ENCODE measurements around the gene CACNA1B. TPM values are rescaled to one million over a fixed set of nuclear protein-coding genes. Genes with fewer than 3 reads are reported as not detected.

The CACNA1B gene
- total RNA-seq, 8 experiments from 2014 or later = 0.04 to 12.8 (median 9.7) TPM

- no peak overlapping the region for H3K4me3 ChIP-seq
- in situ Hi-C loops (cut with MboI; ENCODE audit: low pct_unique_long_range_greater_than_20kb in 2 of 9, low sequenced_read_pairs in 9 of 9, unreplicated experiment in 9 of 9) = no loop called here
- 40 to 80% (median 59%) methylated on average over 1 to 8 of the region's 14 CpGs; no CpG with 5 or more reads in 5 of the 10 experiments for WGBS, 10 experiments
- H3K27ac ChIP-seq = no peak overlapping the region
- ATAC-seq (replicated peaks in 6 of 8) = no peak
- H3K4me1 ChIP-seq (replicated peaks in 1 of 2) = peaks cover 8 to 9% of the 10 kb centered on the region in 2 donors
Measured at GRCh38 chr9:137875354-137875753, 2.2 kb upstream of the CACNA1B start.

- Histone ChIP-seq H3K4me1 (replicated peaks in 1 of 2) (peaks cover 8 to 9% of the 10 kb centered on the region in 2 donors), H3K4me3 (no peak overlapping the region), H3K27ac (no peak overlapping the region)
- in situ Hi-C loops (cut with MboI; ENCODE audit: low pct_unique_long_range_greater_than_20kb in 2 of 9, low sequenced_read_pairs in 9 of 9, unreplicated experiment in 9 of 9) = no loop called here
- WGBS, 10 experiments = 15 to 90% (median 84%) methylated on average over 2 to 7 of the region's 10 CpGs; no CpG with 5 or more reads in 6 of the 10 experiments
- no peak for ATAC-seq (replicated peaks in 6 of 8)
Measured at GRCh38 chr9:137875846-137876245, 1.7 kb upstream of the CACNA1B start.

- ATAC-seq (replicated peaks in 6 of 8) = no peak
- H3K4me3 ChIP-seq = no peak overlapping the region
- in situ Hi-C loops (cut with MboI; ENCODE audit: low pct_unique_long_range_greater_than_20kb in 2 of 9, low sequenced_read_pairs in 9 of 9, unreplicated experiment in 9 of 9) = no loop called here
- H3K27ac ChIP-seq = no peak overlapping the region
- peaks cover 8 to 9% of the 10 kb centered on the region in 2 donors for H3K4me1 ChIP-seq (replicated peaks in 1 of 2)
- 47 to 85% (median 76%) methylated on average over 2 to 5 of the region's 8 CpGs; no CpG with 5 or more reads in 5 of the 10 experiments for WGBS, 10 experiments
Measured at GRCh38 chr9:137876269-137876668, 1.3 kb upstream of the CACNA1B start.

- WGBS, 10 experiments = 60 to 100% (median 81%) methylated on average over 1 to 15 of the region's 47 CpGs; no CpG with 5 or more reads in 4 of the 10 experiments
- Histone ChIP-seq H3K4me3 (peak overlapping the region; percentile 52 to 93 (median 67)), H3K4me1 (replicated peaks in 1 of 2) (peaks cover 8 to 9% of the 10 kb centered on the region in 2 donors), H3K27ac (peak overlapping the region in 1 of 2 donors; percentile 64)
- no peak for ATAC-seq (replicated peaks in 6 of 8)
- in situ Hi-C loops (cut with MboI; ENCODE audit: low pct_unique_long_range_greater_than_20kb in 2 of 9, low sequenced_read_pairs in 9 of 9, unreplicated experiment in 9 of 9) = no loop called here
Measured at GRCh38 chr9:137876781-137877386, 698 bp upstream of the CACNA1B start.

GRCh38 chr9:137878146-137878941, 762 bp downstream of the CACNA1B start:
- peak; percentile 10 to 85 (median 78) for ATAC-seq (replicated peaks in 6 of 8)
- peak overlapping the region; percentile 61 to 85 for H3K27ac ChIP-seq
- peaks cover 8 to 9% of the 10 kb centered on the region in 2 donors for H3K4me1 ChIP-seq (replicated peaks in 1 of 2)
- in situ Hi-C loops (cut with MboI; ENCODE audit: low pct_unique_long_range_greater_than_20kb in 2 of 9, low sequenced_read_pairs in 9 of 9, unreplicated experiment in 9 of 9) = no loop called here
- peak overlapping the region; percentile 52 to 93 (median 67) for H3K4me3 ChIP-seq
- WGBS, 10 experiments = no CpG with 5 or more reads among the region's 101 CpGs

GRCh38 chr9:137879052-137879451, 1.5 kb downstream of the CACNA1B start:
- WGBS, 10 experiments = 47 to 100% (median 100%) methylated on average over 1 to 3 of the region's 20 CpGs; no CpG with 5 or more reads in 7 of the 10 experiments
- peak overlapping the region; percentile 52 to 93 (median 67) for H3K4me3 ChIP-seq
- in situ Hi-C loops (cut with MboI; ENCODE audit: low pct_unique_long_range_greater_than_20kb in 2 of 9, low sequenced_read_pairs in 9 of 9, unreplicated experiment in 9 of 9) = no loop called here

GRCh38 chr9:137879566-137880150, 2.1 kb downstream of the CACNA1B start:
- peak overlapping the region in 2 of 5 donors; percentile 67 to 93 for H3K4me3 ChIP-seq
- ATAC-seq (replicated peaks in 6 of 8) = no peak
- WGBS, 10 experiments = 20 to 100% (median 87%) methylated on average over 1 to 3 of the region's 8 CpGs; no CpG with 5 or more reads in 4 of the 10 experiments

More at GRCh38 chr9:137879052-137879451, 1.5 kb downstream of the CACNA1B start:
- Histone ChIP-seq H3K4me1 (replicated peaks in 1 of 2) (peaks cover 8 to 9% of the 10 kb centered on the region in 2 donors), H3K27ac (no peak overlapping the region)
- no peak for ATAC-seq (replicated peaks in 6 of 8)

GRCh38 chr9:137880160-137880975, 2.8 kb downstream of the CACNA1B start:
- Histone ChIP-seq H3K4me1 (replicated peaks in 1 of 2) (peaks cover 8 to 9% of the 10 kb centered on the region in 2 donors), H3K4me3 (no peak overlapping the region), H3K27ac (no peak overlapping the region)
- WGBS, 10 experiments = 0 to 100% (median 80%) methylated on average over 1 to 3 of the region's 16 CpGs; no CpG with 5 or more reads in 5 of the 10 experiments
- in situ Hi-C loops (cut with MboI; ENCODE audit: low pct_unique_long_range_greater_than_20kb in 2 of 9, low sequenced_read_pairs in 9 of 9, unreplicated experiment in 9 of 9) = no loop called here
- no peak for ATAC-seq (replicated peaks in 6 of 8)

More at GRCh38 chr9:137879566-137880150, 2.1 kb downstream of the CACNA1B start:
- in situ Hi-C loops (cut with MboI; ENCODE audit: low pct_unique_long_range_greater_than_20kb in 2 of 9, low sequenced_read_pairs in 9 of 9, unreplicated experiment in 9 of 9) = no loop called here
- no peak overlapping the region for H3K27ac ChIP-seq
- peaks cover 8 to 9% of the 10 kb centered on the region in 2 donors for H3K4me1 ChIP-seq (replicated peaks in 1 of 2)

- no peak overlapping the region for H3K4me3 ChIP-seq
- H3K27ac ChIP-seq = no peak overlapping the region
- peaks cover 8 to 9% of the 10 kb centered on the region in 2 donors for H3K4me1 ChIP-seq (replicated peaks in 1 of 2)
- 10 to 100% (median 88%) methylated on average over 1 to 6 of the region's 10 CpGs; no CpG with 5 or more reads in 4 of the 10 experiments for WGBS, 10 experiments
- no peak for ATAC-seq (replicated peaks in 6 of 8)
- in situ Hi-C loops (cut with MboI; ENCODE audit: low pct_unique_long_range_greater_than_20kb in 2 of 9, low sequenced_read_pairs in 9 of 9, unreplicated experiment in 9 of 9) = no loop called here
Measured at GRCh38 chr9:137880976-137881530, 3.5 kb downstream of the CACNA1B start.

GRCh38 chr9:137881591-137882505, 4.3 kb downstream of the CACNA1B start:
- Histone ChIP-seq H3K4me1 (replicated peaks in 1 of 2) (peaks cover 8 to 9% of the 10 kb centered on the region in 2 donors), H3K27ac (no peak overlapping the region), H3K4me3 (no peak overlapping the region)
- ATAC-seq (replicated peaks in 6 of 8) = peak in 3 of 8 experiments; percentile 42 to 85 (median 82)
- in situ Hi-C loops (cut with MboI; ENCODE audit: low pct_unique_long_range_greater_than_20kb in 2 of 9, low sequenced_read_pairs in 9 of 9, unreplicated experiment in 9 of 9) = no loop called here
- WGBS, 10 experiments = 0 to 100% (median 61%) methylated on average over 1 to 13 of the region's 19 CpGs; no CpG with 5 or more reads in 2 of the 10 experiments

GRCh38 chr9:137882506-137882821, 4.9 kb downstream of the CACNA1B start:
- 70 to 80% methylated on average over 2 to 6 of the region's 10 CpGs; no CpG with 5 or more reads in 8 of the 10 experiments for WGBS, 10 experiments
- Histone ChIP-seq H3K27ac (no peak overlapping the region), H3K4me3 (no peak overlapping the region), H3K4me1 (replicated peaks in 1 of 2) (peaks cover 8 to 9% of the 10 kb centered on the region in 2 donors)
- no peak for ATAC-seq (replicated peaks in 6 of 8)
- in situ Hi-C loops (cut with MboI; ENCODE audit: low pct_unique_long_range_greater_than_20kb in 2 of 9, low sequenced_read_pairs in 9 of 9, unreplicated experiment in 9 of 9) = no loop called here
